NCI-H345 treated with DMSO at 0.1 percent for 48 hours (cell line): ENCODE data around the gene GJB2.
"Not testable (repeated sequence)": the region's sequence is repeated elsewhere in the genome, so short reads cannot be mapped to it uniquely, and the experiment has no call there.

ENCODE experiments used
- DNase-seq: peaks from one replicate; lab custom pipeline; 2025; ENCODE audit not compliant: unreplicated experiment; lab: John Stamatoyannopoulos, UW

GJB2 gene

DNA sequence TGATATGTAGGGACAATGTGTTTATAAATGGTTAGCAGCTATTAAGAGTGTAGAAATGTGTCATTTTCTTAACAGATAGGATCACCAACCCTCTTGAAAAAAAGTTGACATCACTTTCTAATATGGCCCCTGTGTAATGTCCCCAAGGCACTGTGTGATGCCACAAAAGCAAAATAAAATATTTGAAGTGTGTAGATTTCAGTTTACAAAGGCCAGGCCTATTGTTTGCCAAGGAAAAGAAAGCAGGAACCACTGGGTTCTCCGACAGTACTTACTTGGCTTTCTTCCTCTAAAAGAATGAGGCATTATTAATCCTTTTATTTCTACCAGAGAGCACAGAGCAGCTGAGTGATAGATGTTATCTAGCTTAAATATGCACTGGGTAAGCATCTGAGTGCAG lies 21.4 kb downstream of the GJB2 start:
- no peak for DNase-seq

DNA sequence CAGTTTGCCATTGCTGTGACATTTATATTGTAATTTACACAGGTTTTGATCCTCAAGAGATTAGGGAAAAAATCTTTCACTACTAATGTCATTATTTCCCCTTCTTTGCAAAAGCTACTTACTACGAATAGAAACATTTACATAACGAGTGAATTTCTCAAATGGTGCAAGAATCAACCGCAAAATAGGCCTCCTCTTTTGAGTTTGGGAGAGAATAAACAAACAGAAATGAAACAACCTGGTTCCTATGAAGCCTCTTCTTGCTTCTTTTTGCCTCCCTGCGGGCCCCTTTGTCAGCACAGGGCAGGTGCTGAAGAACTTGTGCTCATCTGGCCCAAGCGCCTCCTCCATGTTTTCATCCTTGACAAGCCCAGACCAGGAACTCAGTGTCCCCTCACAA lies 21.8 kb downstream of the GJB2 start:
- DNase-seq, result no peak

DNA sequence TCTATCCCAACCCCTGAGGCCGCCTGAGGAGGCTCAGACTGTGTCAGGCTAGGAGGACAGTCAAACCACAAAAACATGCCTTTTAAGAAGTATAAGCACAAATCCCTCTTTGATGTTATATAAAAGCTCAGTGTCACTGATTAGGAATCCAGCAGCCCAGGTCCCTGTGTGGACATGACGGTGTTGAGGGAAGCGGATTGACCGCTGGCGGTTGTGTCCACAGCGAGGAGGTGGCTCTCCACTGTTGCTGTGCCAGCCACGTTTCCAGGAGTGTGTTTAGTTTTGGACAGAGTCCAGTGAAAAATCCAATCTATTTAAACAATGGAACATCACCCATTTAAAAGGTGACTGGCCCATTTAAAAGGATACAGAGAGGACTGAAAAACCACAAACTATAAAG lies 24.3 kb downstream of the GJB2 start:
- DNase-seq, result no peak

DNA sequence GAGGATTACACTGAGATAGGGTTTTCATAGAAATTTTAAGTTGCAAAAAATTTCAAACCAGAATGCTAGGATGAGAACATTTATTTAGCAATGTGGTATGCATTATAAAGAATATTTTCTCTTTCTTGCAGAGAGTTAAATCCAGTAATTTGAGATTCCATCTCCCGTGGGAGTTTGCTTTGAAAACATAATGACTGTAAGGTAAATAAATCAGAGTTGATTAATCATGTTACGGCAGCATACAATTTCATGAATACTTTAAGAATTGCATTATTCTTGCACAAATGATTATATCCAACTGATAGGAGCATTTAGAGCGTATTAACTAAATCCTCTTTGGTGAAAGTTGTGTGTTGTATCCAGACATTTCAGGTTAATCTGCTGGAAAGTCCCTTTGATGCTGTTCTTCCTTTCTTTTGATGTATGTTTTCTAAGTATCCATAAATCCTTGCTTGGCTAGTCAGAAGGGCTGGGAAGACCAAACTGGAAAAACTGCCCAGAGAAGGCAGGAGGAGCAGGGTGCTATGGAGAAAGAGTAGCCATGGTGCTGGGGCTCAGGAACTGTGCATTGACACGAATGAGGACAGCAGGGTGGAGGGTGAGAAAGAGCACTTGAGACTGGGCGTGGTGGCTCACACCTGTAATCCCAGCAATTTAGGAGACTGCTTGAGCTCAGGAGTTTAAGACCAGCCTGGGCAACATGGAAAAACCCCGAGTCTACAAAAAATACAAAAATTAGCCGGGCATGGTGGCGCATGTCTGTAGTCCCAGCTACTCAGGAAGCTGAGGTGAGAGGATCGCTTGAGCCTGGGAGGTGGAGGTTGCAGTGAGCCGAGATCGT lies 27.1 kb downstream of the GJB2 start:
- DNase-seq, result no peak

DNA sequence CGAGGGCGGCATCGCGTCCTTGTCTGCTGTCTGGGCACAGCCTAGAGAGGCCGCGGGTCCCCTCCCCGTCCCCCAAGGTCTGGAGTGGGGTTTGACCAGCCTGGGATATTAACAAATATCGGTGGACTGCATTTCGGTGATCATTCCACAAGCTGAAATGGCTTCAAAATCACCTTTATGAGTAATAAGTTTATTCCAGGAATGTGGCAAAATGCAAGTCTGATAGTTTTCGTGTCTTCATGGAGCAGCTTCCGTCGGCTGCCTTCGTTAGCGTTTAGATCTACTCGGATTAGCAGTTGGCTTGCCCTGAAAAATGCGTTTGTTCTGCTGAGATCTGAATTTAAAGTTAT lies 30.8 kb downstream of the GJB2 start:
- no peak for DNase-seq

DNA sequence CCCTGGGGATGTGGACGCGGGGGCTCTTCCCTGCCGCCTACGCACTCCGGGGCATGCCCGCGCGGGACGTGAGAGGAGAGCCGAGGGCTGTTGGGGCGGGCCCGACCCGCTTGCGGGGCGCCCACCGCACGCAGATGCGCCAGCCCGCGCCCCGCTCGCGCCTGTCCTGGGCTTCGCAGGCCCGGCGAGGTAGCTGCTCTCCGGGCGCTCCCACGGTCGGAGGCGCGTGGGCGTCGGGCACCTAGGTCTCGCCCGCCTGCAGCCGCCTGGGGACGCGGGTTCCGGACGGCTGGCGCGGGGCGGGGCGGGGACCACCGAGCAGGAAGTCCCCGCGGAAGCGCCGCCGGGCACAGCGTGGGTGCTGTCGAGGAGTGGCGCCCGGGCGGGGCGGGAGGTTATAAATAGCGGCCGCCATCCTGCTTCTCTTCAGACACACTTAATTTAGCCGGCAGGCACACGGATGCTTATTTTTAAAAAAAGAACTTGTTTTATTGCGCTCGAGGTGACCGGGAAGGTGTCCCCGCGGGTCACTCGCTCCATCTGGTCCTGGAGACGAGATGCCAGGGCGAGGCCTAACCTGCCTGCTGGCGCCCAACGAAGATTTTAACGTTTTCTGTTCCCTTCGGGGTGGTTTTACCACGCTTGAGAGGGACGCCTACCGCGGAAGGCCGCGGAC lies 31.3 kb downstream of the GJB2 start:
- no peak for DNase-seq

DNA sequence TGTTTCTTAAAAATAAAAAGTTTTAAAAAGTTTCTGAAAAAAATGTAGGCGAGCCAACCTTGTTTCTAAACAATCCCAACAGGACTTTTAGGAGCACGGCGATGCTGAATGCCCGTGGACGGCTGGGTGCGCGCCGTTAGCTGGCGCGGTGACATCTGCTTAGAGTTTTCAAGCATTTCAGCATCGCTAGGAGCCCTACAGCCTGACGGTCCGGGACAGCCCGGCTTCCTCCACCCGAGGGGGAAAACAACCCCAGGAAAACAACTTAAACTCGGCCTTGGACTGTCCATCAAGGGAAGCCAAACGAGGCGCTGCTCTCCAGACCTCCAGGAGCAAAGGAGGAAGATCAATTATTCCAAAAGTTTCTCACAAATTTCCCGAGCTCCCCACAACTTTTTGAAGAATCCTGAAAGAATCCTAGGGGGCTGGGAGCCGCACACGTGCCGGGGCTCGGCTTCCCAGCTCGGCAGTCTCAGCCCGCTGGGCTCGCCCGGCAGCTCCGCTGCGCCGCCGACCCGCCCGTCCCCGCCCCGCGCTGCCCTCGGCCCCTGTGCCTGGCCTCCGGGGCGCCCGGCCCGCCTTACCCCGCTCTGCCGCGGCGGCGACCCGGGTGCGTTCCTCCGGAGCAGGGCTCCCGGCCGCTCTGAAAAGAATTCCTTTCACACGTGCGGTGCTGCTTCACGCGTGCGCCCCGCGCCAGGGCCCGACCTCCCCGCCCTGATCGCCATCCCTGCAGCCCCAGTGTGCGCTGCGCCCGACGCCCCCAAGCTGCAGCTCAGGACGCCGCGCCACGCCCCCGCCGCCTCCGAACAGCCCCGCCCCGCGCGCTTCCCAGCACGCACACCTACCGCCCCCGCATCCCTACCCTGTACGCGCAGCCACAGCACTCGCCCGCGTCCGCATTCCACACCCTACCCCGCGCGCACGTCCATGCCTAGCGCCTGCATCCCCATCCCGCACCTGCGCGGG lies 32.1 kb downstream of the GJB2 start, which contains the start of gene GJA3:
TSS of gene GJA3 (minus strand) at position 747 of the 969 bp plus-strand sequence. CDS start 17,764 bp downstream, outside the sequence.
- DNase-seq, result no peak

DNA sequence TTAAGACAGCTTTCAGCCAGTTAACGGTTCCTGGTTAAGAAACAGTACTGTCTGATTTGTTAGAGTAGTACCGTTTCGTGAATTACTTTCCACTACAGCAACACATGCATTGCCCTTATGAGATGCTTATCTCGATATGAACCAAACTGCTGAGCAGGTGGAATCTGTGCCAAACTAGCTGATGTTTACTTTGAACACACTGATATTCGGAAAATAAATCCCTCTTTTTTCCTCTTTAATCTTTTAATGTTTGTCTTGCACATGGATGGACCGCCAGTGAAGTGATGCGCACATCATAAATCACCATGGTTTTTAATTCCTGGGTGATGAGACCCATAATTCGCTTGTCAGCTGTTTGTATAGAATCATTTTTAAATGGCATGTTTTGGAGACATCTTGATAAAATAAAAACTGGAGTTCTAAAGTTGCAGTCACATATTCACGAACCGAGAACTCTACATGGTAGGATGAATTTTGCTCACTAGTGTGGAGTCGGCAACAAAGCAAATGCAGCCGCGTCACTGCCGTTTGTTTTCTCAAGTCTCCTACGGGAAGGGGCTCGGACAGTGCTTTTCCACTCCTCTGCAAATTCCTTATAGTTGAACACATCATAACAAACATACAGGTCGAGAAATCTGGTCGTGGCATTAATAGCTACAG lies 33.0 kb downstream of the GJB2 start:
- DNase-seq, result no peak

DNA sequence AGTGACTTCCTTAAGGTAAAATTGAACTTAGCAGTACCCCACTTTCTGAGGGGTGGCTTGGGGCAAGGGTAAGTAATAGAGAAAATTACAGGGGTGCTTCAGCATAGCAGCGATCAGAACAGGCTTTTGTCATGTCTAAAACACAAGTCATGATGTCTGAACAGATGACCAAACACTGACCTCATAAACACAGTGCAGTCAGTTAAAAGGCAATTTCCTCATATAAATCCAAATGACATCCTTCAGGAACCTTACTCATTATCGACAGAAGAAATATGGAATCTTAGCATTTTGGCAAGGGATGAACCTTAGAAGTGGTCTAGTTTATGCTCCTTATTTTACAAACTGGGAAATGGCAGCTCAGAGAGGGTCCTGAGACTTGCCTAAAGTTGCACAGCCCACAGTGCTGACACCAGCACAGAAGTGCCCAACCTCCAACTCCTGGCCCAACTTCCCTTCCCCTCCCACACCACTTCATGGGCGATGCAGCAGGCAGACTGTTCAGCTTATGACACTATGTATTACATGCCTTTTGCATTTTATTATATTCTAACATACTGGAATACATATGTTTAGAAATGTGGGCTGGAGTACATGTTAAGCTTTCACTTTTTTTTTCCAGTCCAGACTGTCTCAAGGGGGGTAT lies 35.5 kb downstream of the GJB2 start:
- DNase-seq, result no peak

DNA sequence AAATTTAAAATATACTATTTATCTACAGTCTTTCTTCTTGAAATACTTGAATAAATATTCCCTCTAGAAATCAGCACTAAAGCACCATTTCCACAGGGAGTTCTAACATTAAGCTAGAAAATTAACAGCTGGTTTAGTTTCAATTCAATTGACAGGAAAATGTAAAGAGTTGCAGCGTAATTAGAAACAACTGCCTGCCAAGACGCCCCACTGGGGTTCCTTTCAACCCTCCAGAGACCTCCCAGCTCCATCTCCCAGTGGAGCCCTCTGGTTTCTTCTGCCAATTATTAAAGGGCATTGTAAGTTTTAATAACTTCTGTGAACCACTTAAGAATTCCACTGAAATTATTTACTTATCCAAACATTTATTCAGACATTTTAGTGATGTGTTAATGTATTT lies 36.0 kb downstream of the GJB2 start:
- no peak for DNase-seq

DNA sequence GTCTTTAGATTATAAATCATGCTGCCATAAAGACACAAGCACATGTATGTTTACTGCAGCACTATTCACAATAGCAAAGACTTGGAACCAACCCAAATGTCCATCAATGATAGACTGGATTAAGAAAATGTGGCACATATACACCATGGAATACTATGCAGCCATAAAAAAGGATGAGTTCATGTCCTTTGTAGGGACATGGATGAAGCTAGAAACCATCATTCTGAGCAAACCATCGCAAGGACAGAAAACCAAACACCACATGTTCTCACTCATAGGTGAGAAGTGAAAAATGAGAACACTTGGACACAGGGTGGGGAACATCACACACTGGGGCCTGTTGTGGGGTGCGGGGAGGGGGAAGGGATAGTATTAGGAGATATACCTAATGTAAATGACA lies 39.4 kb downstream of the GJB2 start:
- not testable (repeated sequence) for DNase-seq

DNA sequence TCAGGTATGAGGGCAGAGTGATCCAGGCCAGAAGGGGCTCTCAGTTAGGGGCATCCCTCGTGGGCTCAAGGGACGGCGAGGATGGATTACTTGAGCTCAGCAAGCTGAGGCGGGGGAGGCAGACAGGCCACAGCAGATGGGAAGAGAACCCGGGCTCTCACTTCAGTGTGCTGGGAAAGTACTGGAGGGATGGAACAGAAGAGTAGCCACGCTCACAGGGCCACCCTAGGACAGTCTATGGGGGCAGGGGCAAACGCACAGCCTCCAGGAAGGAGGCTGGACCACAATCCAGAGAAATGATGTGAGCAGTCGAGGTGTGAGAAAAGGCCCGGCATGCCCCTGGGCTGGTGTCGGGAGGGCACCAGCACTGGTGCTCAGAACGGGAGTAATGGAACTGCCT lies 41.1 kb downstream of the GJB2 start:
- DNase-seq, result no peak

DNA sequence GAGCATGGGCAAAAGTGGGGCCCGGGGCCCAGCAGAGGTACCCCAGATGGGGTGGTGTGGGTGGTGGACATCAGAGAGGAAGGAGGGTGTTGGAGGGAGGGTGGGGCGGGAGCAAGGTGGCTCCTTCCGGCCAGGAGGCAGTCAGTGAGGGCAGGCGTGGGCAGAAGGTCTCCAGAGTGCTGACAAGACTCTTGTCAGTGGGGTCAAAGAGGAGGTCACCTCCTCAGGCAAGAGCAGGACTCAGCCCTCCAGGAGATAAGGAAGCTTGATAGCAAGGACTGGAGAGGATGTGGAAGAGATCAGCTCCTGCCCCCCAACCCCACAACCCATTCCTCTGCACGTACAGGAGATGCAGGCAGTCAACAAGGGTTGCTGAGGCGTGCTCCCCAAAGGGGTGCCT lies 41.7 kb downstream of the GJB2 start:
- DNase-seq, result no peak

DNA sequence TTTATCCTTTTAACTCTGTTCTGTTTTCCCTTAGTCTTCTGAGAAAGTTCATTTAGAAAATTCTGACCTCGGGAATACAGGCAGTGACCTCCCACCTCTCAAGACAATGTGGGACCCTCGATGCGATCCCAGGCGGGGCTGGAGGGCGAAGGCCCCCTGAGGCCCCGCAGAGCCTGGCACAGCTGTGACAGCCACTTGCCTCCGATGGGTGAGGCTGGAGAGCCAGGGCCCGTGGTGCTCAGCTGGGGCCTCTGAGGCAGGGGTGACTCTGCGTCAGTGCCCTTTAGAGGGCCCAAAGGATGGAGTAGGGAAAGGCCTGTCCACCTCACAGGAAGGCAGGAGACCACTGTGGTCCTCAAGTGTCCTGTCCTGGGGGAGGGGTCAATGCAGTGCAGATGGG lies 42.2 kb downstream of the GJB2 start:
- DNase-seq, result no peak

DNA sequence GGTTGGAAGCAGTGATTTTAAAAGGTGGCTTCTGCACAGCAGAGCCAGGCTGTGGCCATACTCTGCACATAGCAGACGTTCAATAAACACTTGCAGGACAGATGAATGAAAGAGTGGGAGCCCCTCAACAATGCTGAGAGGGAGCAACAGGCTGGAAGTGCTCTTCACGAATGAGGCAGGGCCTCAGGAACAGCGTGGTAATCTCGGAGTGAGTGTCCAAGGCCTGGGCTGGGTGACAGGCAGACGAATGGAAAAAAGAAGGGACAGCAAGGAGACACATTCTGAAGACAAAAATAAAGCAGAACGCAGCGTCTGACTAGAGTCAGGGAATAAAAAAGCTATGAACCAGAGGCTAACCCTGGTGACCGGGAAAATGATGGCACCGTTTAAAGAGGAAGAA lies 43.0 kb downstream of the GJB2 start:
- DNase-seq, result no peak

DNA sequence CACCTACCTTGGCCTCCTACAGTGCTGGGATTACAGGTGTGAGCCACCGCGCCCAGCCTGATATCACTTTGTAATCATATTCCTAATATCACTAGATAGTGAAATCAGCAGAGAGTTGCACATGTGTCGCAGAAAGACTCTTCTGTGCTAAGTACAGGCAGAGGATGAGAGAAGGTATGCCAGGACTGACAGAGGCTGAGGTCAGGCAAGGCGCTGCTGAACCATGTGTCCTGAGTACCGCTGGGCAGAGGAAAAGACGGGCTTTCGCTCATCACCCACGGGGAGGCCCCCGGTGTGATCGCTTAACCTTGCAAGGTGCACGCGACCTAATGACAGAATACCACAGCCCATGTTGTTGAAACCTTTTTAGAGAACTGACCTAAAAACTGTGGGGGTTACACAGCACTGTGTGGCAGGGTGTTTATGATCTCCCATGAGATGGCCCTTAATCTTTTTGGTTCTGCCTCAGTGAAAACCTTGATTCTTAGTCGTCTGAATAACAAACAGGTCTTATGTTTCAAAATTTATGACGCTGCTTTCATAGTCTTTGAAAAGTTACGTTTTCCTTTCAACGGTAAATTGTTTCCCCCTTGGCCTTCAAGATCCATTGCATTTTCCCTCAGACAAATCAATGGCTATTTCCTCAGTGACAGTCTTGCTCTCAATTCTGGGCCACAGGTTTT lies 44.1 kb downstream of the GJB2 start:
- DNase-seq, result no peak

DNA sequence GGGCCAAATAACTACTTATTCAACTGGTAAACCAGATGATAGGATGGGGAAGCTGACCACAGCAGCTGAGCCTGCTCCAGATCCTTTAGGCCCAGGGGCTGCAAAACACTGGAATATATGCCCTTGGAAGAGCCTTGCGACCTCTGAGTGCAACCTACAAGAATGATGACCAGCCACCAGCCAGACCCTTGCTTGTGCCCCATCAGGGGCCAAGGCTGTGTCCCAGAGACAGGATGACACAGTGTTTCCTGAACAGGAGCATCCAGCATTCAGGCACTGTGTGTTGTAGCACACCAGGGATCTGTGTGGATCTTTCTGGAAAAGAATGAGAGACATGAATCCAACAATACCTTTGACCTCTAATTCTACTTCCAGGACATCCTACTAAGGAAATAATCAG lies 46.4 kb downstream of the GJB2 start:
- no peak for DNase-seq

DNA sequence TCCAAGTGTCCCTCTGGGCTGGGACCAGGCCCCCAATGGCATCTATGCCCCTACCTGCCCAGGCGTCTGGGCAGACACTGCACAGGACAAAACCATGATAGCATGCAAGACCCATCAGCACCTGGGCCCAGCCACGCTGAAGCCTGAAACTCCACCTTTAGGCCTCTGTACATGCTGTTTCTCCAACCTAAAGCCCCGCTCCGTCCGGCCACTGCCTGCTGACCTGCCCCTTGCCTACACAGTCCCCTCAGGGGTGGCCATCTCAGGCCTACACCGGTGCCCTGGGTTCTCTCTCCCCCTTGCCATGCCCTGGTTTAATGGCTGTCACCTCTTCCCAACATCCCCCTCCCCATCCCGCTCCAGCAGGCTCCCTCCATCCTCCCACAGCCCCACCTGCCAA lies 47.2 kb downstream of the GJB2 start:
- no peak for DNase-seq

DNA sequence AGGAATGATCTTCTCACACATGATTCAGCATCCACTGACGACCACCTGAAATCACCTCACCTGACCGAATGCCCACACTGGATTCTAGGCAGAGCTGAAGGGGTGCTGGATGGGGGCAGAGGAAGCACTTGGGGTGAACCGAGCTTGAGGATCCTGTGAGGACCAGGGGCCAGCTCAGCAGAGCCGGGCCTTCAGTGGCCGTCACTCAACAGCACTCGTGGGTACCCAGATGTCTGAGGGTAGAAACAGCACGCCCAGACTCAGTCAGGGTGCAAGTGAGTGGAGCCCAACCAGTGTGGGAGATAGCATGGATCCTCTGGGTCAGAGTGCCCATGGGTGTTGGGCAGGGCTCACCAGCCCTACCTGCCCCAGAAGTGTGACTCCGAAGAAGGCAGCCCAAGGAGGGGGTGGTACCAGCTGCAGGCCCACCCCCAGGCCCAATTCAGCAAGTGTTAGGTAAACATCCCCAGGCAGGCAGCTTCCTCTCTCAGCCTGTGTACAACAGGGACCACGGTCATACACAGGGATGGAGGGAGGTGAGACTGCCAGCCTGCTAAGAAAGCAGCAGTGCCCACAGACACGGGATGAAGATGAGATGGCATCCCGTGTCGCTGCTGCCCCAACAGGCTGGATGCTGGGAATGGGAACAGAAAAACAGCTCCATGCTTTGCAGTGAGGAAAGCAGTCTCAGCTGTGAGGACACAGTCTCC lies 48.4 kb downstream of the GJB2 start:
- no peak for DNase-seq
